ENCODE results near the gene TTC23. TPM values are rescaled to one million over a fixed set of nuclear protein-coding genes. Genes with fewer than 3 reads are reported as not detected.

TTC23 gene
- total RNA-seq, 4 donors from 2014 or later: 12.1 to 27.7 (median 21.5) TPM

GRCh38 chr15:99185414-99186130, 63.8 kb downstream of the TTC23 start:
- intact Hi-C loops (cut with DNase I): no loop called here
- no peaks in the 10 kb centered on the region for H3K27me3 ChIP-seq
- H3K4me3 ChIP-seq: no peak overlapping the region
- H3K9me3 ChIP-seq: no peaks in the 10 kb centered on the region
- DNase-seq: no peak
- WGBS, 2 donors: 69 to 80% methylated on average over 4 of the region's 4 CpGs
- peaks cover 0 to 13% (median 0%) of the 10 kb centered on the region in 3 donors for H3K4me1 ChIP-seq
- TF ChIP-seq, protein P1, sequence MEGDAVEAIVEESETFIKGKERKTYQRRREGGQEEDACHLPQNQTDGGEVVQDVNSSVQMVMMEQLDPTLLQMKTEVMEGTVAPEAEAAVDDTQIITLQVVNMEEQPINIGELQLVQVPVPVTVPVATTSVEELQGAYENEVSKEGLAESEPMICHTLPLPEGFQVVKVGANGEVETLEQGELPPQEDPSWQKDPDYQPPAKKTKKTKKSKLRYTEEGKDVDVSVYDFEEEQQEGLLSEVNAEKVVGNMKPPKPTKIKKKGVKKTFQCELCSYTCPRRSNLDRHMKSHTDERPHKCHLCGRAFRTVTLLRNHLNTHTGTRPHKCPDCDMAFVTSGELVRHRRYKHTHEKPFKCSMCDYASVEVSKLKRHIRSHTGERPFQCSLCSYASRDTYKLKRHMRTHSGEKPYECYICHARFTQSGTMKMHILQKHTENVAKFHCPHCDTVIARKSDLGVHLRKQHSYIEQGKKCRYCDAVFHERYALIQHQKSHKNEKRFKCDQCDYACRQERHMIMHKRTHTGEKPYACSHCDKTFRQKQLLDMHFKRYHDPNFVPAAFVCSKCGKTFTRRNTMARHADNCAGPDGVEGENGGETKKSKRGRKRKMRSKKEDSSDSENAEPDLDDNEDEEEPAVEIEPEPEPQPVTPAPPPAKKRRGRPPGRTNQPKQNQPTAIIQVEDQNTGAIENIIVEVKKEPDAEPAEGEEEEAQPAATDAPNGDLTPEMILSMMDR (IDR thresholded peaks at IDR 0.05): no peak
- TF ChIP-seq POLR2A (IDR thresholded peaks at IDR 0.05): no peak
- H3K36me3 ChIP-seq: peaks cover 0 to 35% (median 0%) of the 10 kb centered on the region in 3 donors
- H3K27ac ChIP-seq: no peak overlapping the region

DNA sequence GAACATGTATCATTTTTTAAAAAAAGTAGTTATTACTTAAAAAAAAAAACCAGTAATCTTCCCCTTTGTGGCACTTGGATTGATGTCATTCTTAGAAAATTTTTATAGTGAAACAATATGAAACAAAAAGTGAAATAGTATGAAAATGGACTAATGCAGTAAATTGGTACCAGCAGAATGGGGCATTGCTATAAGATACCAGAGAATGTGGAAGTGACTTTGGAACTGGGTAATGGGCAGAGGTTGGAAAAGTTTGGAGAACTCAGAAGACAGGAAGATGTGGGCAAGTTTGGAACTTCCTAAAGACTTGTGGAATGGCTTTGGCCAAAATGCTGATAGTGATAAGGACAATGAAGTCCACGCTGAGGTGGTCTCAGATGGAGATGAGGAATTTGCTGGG, 66.6 kb downstream of the TTC23 start:
- TF ChIP-seq, protein P1 (IDR thresholded peaks at IDR 0.05): no peak
- no peak for TF ChIP-seq POLR2A (IDR thresholded peaks at IDR 0.05)
- 95 to 96% methylated on average over 1 of the region's 1 CpG for WGBS, 2 donors
- Histone ChIP-seq H3K4me3 (no peak overlapping the region), H3K27ac (peak overlapping the region in 1 of 4 donors; percentile 71), H3K36me3 (peaks cover 0 to 40% (median 0%) of the 10 kb centered on the region in 3 donors), H3K27me3 (no peaks in the 10 kb centered on the region), H3K9me3 (no peaks in the 10 kb centered on the region), H3K4me1 (peaks cover 0 to 23% (median 0%) of the 10 kb centered on the region in 3 donors)
- intact Hi-C loops (cut with DNase I): no loop called here
- DNase-seq: no peak

DNA sequence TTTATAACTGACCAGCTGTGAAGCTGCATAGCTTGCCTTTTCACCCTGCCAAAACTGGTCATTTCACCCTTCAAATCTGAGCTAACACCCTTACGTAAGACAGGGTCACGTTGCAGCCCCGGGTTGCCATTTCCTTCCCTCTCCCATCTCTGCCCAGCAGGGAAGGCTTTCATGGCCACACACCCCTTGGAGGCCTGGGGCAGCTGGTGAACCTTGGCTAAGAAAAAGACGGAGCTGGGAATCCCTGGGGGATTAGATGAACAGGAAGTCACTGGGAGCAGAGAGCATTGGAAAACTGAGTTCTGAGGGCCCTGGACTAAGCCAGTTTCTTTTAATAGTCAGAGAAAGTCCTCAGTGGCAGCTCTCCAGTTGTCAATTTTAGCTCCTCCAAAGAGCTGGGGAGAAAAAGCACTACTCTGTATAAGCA, 67.8 kb downstream of the TTC23 start:
- no peak overlapping the region for H3K4me3 ChIP-seq
- DNase-seq: no peak
- H3K27ac ChIP-seq: peak overlapping the region in 3 of 4 donors; percentile 70 to 81 (median 71)
- intact Hi-C loops (cut with DNase I): no loop called here
- no peaks in the 10 kb centered on the region for H3K27me3 ChIP-seq
- peaks cover 0 to 29% (median 0%) of the 10 kb centered on the region in 3 donors for H3K4me1 ChIP-seq
- H3K9me3 ChIP-seq: no peaks in the 10 kb centered on the region
- TF ChIP-seq POLR2A (IDR thresholded peaks at IDR 0.05): no peak
- TF ChIP-seq, protein P1 (IDR thresholded peaks at IDR 0.05): no peak
- WGBS, 2 donors: 20 to 34% methylated on average over 3 to 4 of the region's 4 CpGs
- peaks cover 0 to 37% (median 0%) of the 10 kb centered on the region in 3 donors for H3K36me3 ChIP-seq

- peak overlapping the region; percentile 1 to 81 (median 70) for H3K27ac ChIP-seq
Measured at GRCh38 chr15:99180964-99181306, 68.4 kb downstream of the TTC23 start.

More at GRCh38 chr15:99180964-99181306, 68.4 kb downstream of the TTC23 start:
- no peak overlapping the region for H3K4me3 ChIP-seq
- no peaks in the 10 kb centered on the region for H3K9me3 ChIP-seq
- intact Hi-C loops (cut with DNase I): no loop called here
- H3K27me3 ChIP-seq: no peaks in the 10 kb centered on the region
- TF ChIP-seq POLR2A (IDR thresholded peaks at IDR 0.05): no peak
- TF ChIP-seq, protein P1 (IDR thresholded peaks at IDR 0.05): no peak
- WGBS, 2 donors: 63 to 83% methylated on average over 2 of the region's 2 CpGs
- H3K4me1 ChIP-seq: peaks cover 0 to 29% (median 0%) of the 10 kb centered on the region in 3 donors
- H3K36me3 ChIP-seq: peaks cover 0 to 37% (median 0%) of the 10 kb centered on the region in 3 donors
- no peak for DNase-seq

All from esophagus squamous epithelium (tissue), 5 donors.